Esophagus muscularis mucosa (tissue), 4 donors: ENCODE results near the gene ZNF22.

ENCODE experiments used
- CTCF ChIP-seq, 3 experiments: fragments of 200-600 bp in 2 of 3; fragments of 450-650 bp in 1 of 3; sonication (generic) in 2 of 3; IDR thresholded peaks; one replicate each; pipeline ENCODE4 v1.5.1; 2017 to 2019; ENCODE audit warnings: antibody characterized with exemption in 3 of 3, mild to moderate bottlenecking in 2 of 3, moderate library complexity in 1 of 3
- EP300 ChIP-seq: sonication (generic); formaldehyde crosslinking; IDR thresholded peaks from one replicate; pipeline ENCODE4 v1.6.1; 2017; ENCODE audit warnings: antibody characterized with exemption
- POLR2A ChIP-seq: fragments of 450-650 bp; IDR thresholded peaks from one replicate; pipeline ENCODE4 v1.6.1; 2017; ENCODE audit warnings: antibody characterized with exemption, moderate library complexity, mild to moderate bottlenecking, low read depth
- POLR2AphosphoS5 ChIP-seq, 2 donors: sonication (generic); formaldehyde crosslinking; IDR thresholded peaks; one replicate each; pipeline ENCODE4 v1.6.1; 2017; ENCODE audit warnings: antibody characterized with exemption in 2 of 2

- no peak for TF ChIP-seq POLR2AphosphoS5 (IDR thresholded peaks at IDR 0.05)
- no peak for TF ChIP-seq POLR2A
- TF ChIP-seq CTCF (IDR thresholded peaks at IDR 0.05) = no peak
- TF ChIP-seq EP300 = no peak
Measured at GRCh38 chr10:44995581-44995913, 5.2 kb upstream of the ZNF22 start.
